Stimulated activated CD8-positive, alpha-beta memory T cell treated with anti-CD3 and anti-CD28 coated beads, Interleukin-4, amount 100 ng/mL, for 48 hours (primary cell): ENCODE measurements around the gene MYH14.

ENCODE experiments used
- DNase-seq: peaks from one replicate; pipeline ENCODE4 v3.0.0-alpha.2; 2020

The MYH14 gene

GRCh38 chr19:50203281-50204080, at the start of gene MYH14:
Gene MYH14 (plus strand): TSS chr19:50203622. CDS start chr19:50210366, 6,744 bp downstream.
- peak; percentile 53 for DNase-seq

GRCh38 chr19:50154529-50154928, 48.9 kb upstream of the MYH14 start:
- no peak for DNase-seq

GRCh38 chr19:50155520-50156109, 47.8 kb upstream of the MYH14 start:
- DNase-seq = peak; percentile 24

GRCh38 chr19:50158577-50158976, 44.8 kb upstream of the MYH14 start:
- no peak for DNase-seq

GRCh38 chr19:50159078-50159477, 44.3 kb upstream of the MYH14 start:
- DNase-seq = no peak

- DNase-seq = peak; percentile 24
Measured at GRCh38 chr19:50162988-50163387, 40.4 kb upstream of the MYH14 start, which contains the start of gene IZUMO2. Gene IZUMO2 (minus strand): TSS chr19:50163281. CDS start chr19:50163194, 87 bp downstream.

- DNase-seq = no peak
Measured at GRCh38 chr19:50167314-50167721, 36.1 kb upstream of the MYH14 start.

- no peak for DNase-seq
Measured at GRCh38 chr19:50171752-50172151, 31.7 kb upstream of the MYH14 start.

GRCh38 chr19:50172726-50173125, 30.7 kb upstream of the MYH14 start:
- no peak for DNase-seq

- peak; percentile 25 for DNase-seq
Measured at GRCh38 chr19:50173127-50173526, 30.3 kb upstream of the MYH14 start.

GRCh38 chr19:50174100-50174793, 29.2 kb upstream of the MYH14 start:
- no peak for DNase-seq

GRCh38 chr19:50175924-50176323, 27.5 kb upstream of the MYH14 start:
- no peak for DNase-seq

GRCh38 chr19:50176775-50177174, 26.6 kb upstream of the MYH14 start:
- DNase-seq = no peak

- DNase-seq = no peak
Measured at GRCh38 chr19:50178320-50178719, 25.1 kb upstream of the MYH14 start.

GRCh38 chr19:50178859-50179537, 24.4 kb upstream of the MYH14 start:
- DNase-seq = no peak

- DNase-seq = no peak
Measured at GRCh38 chr19:50181121-50181520, 22.3 kb upstream of the MYH14 start.

GRCh38 chr19:50184196-50184595, 19.2 kb upstream of the MYH14 start:
- DNase-seq = no peak

GRCh38 chr19:50187937-50188336, 15.5 kb upstream of the MYH14 start:
- no peak for DNase-seq

GRCh38 chr19:50189331-50189730, 14.1 kb upstream of the MYH14 start:
- DNase-seq = no peak

- DNase-seq = no peak
Measured at GRCh38 chr19:50190439-50190891, 13.0 kb upstream of the MYH14 start.

- no peak for DNase-seq
Measured at GRCh38 chr19:50191216-50191615, 12.2 kb upstream of the MYH14 start.

- no peak for DNase-seq
Measured at GRCh38 chr19:50192463-50193211, 10.8 kb upstream of the MYH14 start.
